Measurements from ENCODE around the gene KISS1.

DNA sequence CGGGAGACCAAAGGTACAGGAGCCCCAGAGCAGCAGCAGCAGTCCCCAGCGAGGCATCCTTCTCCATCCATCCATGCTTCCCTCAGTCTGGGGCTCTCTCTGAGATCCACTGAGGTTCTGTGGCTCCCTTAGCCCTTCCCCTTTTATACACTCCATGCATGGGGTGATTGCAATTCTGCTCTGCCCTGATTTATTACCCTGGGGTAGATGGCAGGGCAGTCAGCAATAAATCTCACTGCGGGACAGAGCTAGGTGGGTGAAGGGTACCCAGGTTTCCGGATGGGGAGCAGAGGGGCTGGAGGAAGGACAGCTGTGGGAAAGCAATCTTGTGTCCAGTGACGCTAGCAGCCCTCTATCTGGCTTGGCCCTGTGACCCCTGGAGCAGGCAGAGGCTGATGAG is 30.1 kb downstream of the KISS1 start, which contains the start of gene REN:
- TF ChIP-seq CTCF (IDR thresholded peaks at IDR 0.05) = no peak
- no peak for TF ChIP-seq POLR2AphosphoS5 (IDR thresholded peaks at IDR 0.05; ENCODE audit: low read depth, low read length)
- TF ChIP-seq MAX (IDR thresholded peaks at IDR 0.05; ENCODE audit: low read depth) = no peak
- TF ChIP-seq GABPA (IDR thresholded peaks at IDR 0.05; ENCODE audit: low read depth) = no peak
- TF ChIP-seq SIN3A (IDR thresholded peaks at IDR 0.05; ENCODE audit: borderline replicate concordance, low read depth, low read length) = no peak
- TF ChIP-seq PBX3 (IDR thresholded peaks at IDR 0.05) = no peak
- no peak for TF ChIP-seq EP300 (IDR thresholded peaks at IDR 0.05; ENCODE audit: borderline replicate concordance in 1 of 2, low read depth in 1 of 2, low read length in 1 of 2)
- TF ChIP-seq RCOR1 (IDR thresholded peaks at IDR 0.05; ENCODE audit: low read length) = no peak
- no peak for TF ChIP-seq FOXM1 (IDR thresholded peaks at IDR 0.05; ENCODE audit: low read depth)
- TF ChIP-seq, protein P1, sequence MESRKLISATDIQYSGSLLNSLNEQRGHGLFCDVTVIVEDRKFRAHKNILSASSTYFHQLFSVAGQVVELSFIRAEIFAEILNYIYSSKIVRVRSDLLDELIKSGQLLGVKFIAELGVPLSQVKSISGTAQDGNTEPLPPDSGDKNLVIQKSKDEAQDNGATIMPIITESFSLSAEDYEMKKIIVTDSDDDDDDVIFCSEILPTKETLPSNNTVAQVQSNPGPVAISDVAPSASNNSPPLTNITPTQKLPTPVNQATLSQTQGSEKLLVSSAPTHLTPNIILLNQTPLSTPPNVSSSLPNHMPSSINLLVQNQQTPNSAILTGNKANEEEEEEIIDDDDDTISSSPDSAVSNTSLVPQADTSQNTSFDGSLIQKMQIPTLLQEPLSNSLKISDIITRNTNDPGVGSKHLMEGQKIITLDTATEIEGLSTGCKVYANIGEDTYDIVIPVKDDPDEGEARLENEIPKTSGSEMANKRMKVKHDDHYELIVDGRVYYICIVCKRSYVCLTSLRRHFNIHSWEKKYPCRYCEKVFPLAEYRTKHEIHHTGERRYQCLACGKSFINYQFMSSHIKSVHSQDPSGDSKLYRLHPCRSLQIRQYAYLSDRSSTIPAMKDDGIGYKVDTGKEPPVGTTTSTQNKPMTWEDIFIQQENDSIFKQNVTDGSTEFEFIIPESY (IDR thresholded peaks at IDR 0.05; ENCODE audit: borderline replicate concordance, low read depth) = no peak
- TF ChIP-seq TAF1 (IDR thresholded peaks at IDR 0.05; ENCODE audit: borderline replicate concordance, low read depth, low read length) = no peak
- TF ChIP-seq, protein P2, sequence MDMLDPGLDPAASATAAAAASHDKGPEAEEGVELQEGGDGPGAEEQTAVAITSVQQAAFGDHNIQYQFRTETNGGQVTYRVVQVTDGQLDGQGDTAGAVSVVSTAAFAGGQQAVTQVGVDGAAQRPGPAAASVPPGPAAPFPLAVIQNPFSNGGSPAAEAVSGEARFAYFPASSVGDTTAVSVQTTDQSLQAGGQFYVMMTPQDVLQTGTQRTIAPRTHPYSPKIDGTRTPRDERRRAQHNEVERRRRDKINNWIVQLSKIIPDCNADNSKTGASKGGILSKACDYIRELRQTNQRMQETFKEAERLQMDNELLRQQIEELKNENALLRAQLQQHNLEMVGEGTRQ (IDR thresholded peaks at IDR 0.05; ENCODE audit: borderline replicate concordance, low read depth, low read length) = no peak
- no peak for TF ChIP-seq EZH2phosphoT487 (IDR thresholded peaks at IDR 0.05; ENCODE audit: borderline replicate concordance, low read depth)
- TF ChIP-seq CHD2 (IDR thresholded peaks at IDR 0.05; ENCODE audit: low read length, partially characterized antibody) = no peak

All from SK-N-SH (cell line).